ENCODE measurements around the gene RAX2.

The RAX2 gene

GRCh38 chr19:3765121-3765520, 6.9 kb downstream of the RAX2 start:
- H3K9ac ChIP-seq (ENCODE audit: low read depth, low read length): no peak overlapping the region
- H4K20me1 ChIP-seq (ENCODE audit: insufficient read depth, low read length): no peaks in the 10 kb centered on the region
- H3K27ac ChIP-seq (ENCODE audit: low read length): no peak overlapping the region
- no peak overlapping the region for H2AFZ ChIP-seq (ENCODE audit: low read depth, low read length)
- TF ChIP-seq EZH2 (IDR thresholded peaks at IDR 0.05; ENCODE audit: borderline replicate concordance, low read depth, low read length, severe bottlenecking) (no peak), CTCF (IDR thresholded peaks at IDR 0.05; ENCODE audit: borderline replicate concordance, extremely low read depth, low read length, poor library complexity, severe bottlenecking) (no peak)
- peaks cover 19% of the 10 kb centered on the region for H3K79me2 ChIP-seq (ENCODE audit: insufficient read depth, low read length)
- H3K9me3 ChIP-seq (ENCODE audit: insufficient read depth, low read length, severe bottlenecking): no peaks in the 10 kb centered on the region
- H3K4me2 ChIP-seq (ENCODE audit: insufficient read depth, low read length): no peak overlapping the region
- no peaks in the 10 kb centered on the region for H3K27me3 ChIP-seq (ENCODE audit: insufficient read depth, low read length, poor library complexity)
- H3K36me3 ChIP-seq (ENCODE audit: insufficient read depth, low read length): peaks cover 35% of the 10 kb centered on the region
- H3K4me1 ChIP-seq (ENCODE audit: insufficient read depth, low read length): peaks cover 28% of the 10 kb centered on the region
- DNase-seq: no peak
- no peak for ATAC-seq (ENCODE audit: insufficient read depth, low read depth)
- no peak overlapping the region for H3K4me3 ChIP-seq (ENCODE audit: low read depth in 1 of 2, low read length in 2 of 2)

GRCh38 chr19:3762501-3763459, 9.2 kb downstream of the RAX2 start, which contains the start of gene MRPL54:
MRPL54 (plus strand) TSS chr19:3762682; CDS start chr19:3762701, 19 bp downstream.
- Histone ChIP-seq H2AFZ (ENCODE audit: low read depth, low read length) (peak within 1 kb of the TSS; percentile 87), H3K27me3 (ENCODE audit: insufficient read depth, low read length, poor library complexity) (no peaks in the 10 kb centered on the region), H4K20me1 (ENCODE audit: insufficient read depth, low read length) (0 out of 2 replicates have a peak, but pooled peaks cover 5% of the 10 kb centered on the region), H3K4me3 (ENCODE audit: low read depth in 1 of 2, low read length in 2 of 2) (peak within 1 kb of the TSS; percentile 53 to 69; a peak in 3 of 4 replicates), H3K4me1 (ENCODE audit: insufficient read depth, low read length) (peaks cover 40% of the 10 kb centered on the region), H3K36me3 (ENCODE audit: insufficient read depth, low read length) (peaks cover 41% of the 10 kb centered on the region), H3K9me3 (ENCODE audit: insufficient read depth, low read length, severe bottlenecking) (no peaks in the 10 kb centered on the region), H3K27ac (ENCODE audit: low read length) (peak within 1 kb of the TSS; percentile 99), H3K4me2 (ENCODE audit: insufficient read depth, low read length) (peak within 1 kb of the TSS; percentile 85), H3K9ac (ENCODE audit: low read depth, low read length) (peak within 1 kb of the TSS; percentile 81), H3K79me2 (ENCODE audit: insufficient read depth, low read length) (peaks cover 34% of the 10 kb centered on the region)
- DNase-seq: peak; percentile 99
- ATAC-seq (ENCODE audit: insufficient read depth, low read depth): peak; percentile 87
- TF ChIP-seq CTCF (IDR thresholded peaks at IDR 0.05; ENCODE audit: borderline replicate concordance, extremely low read depth, low read length, poor library complexity, severe bottlenecking) (no peak), EZH2 (IDR thresholded peaks at IDR 0.05; ENCODE audit: borderline replicate concordance, low read depth, low read length, severe bottlenecking) (no peak)

- Histone ChIP-seq H4K20me1 (ENCODE audit: insufficient read depth, low read length) (0 out of 2 replicates have a peak, but pooled peaks cover 5% of the 10 kb centered on the region), H3K27ac (ENCODE audit: low read length) (peak overlapping the region; percentile 99), H3K4me1 (ENCODE audit: insufficient read depth, low read length) (peaks cover 40% of the 10 kb centered on the region), H3K36me3 (ENCODE audit: insufficient read depth, low read length) (peaks cover 36% of the 10 kb centered on the region), H3K9ac (ENCODE audit: low read depth, low read length) (peak overlapping the region; percentile 81), H3K9me3 (ENCODE audit: insufficient read depth, low read length, severe bottlenecking) (no peaks in the 10 kb centered on the region), H3K4me3 (ENCODE audit: low read depth in 1 of 2, low read length in 2 of 2) (peak overlapping the region; percentile 53 to 69; a peak in 3 of 4 replicates), H2AFZ (ENCODE audit: low read depth, low read length) (peak overlapping the region; percentile 87), H3K79me2 (ENCODE audit: insufficient read depth, low read length) (peaks cover 34% of the 10 kb centered on the region), H3K27me3 (ENCODE audit: insufficient read depth, low read length, poor library complexity) (no peaks in the 10 kb centered on the region), H3K4me2 (ENCODE audit: insufficient read depth, low read length) (peak overlapping the region; percentile 85)
- no peak for ATAC-seq (ENCODE audit: insufficient read depth, low read depth)
- TF ChIP-seq EZH2 (IDR thresholded peaks at IDR 0.05; ENCODE audit: borderline replicate concordance, low read depth, low read length, severe bottlenecking) (no peak), CTCF (IDR thresholded peaks at IDR 0.05; ENCODE audit: borderline replicate concordance, extremely low read depth, low read length, poor library complexity, severe bottlenecking) (no peak)
- DNase-seq: no peak
Measured at GRCh38 chr19:3762130-3762473, 9.9 kb downstream of the RAX2 start.

Data from DND-41 (cell line).